Spleen (tissue), 11 donors: ENCODE data around the gene PRDM5. TPM values are rescaled to one million over a fixed set of nuclear protein-coding genes. Genes with fewer than 3 reads are reported as not detected.

Experiments used
- DNase-seq: peaks from one replicate; pipeline ENCODE4 v3.0.0-alpha.2; 2020
- H3K27ac ChIP-seq, 8 donors: fragments of 200-600 bp; sonication (generic) in 7 of 8; 1 replicate in 4 of 8; 2 replicates in 4 of 8; pipeline versions ENCODE4 v1.5.0 to v1.8.0; 2016 to 2021; ENCODE audit warnings: inconsistent platforms in 4 of 8, mild to moderate bottlenecking in 4 of 8, moderate library complexity in 1 of 8
- H3K27me3 ChIP-seq, 7 donors: fragments of 200-600 bp; sonication (generic) in 6 of 7; replicated peaks in 1 of 7; 1 replicate in 4 of 7; 2 replicates in 3 of 7; pipeline versions ENCODE4 v1.5.0 to v1.8.0; 2016 to 2021; ENCODE audit warnings: inconsistent platforms in 3 of 7, mild to moderate bottlenecking in 1 of 7
- H3K36me3 ChIP-seq, 6 donors: fragments of 200-600 bp; sonication (generic) in 5 of 6; 1 replicate in 4 of 6; 2 replicates in 2 of 6; pipeline versions ENCODE4 v1.5.0 to v1.8.0; 2016 to 2021; ENCODE audit warnings: inconsistent platforms in 2 of 6
- H3K4me1 ChIP-seq, 6 donors: fragments of 200-600 bp; sonication (generic) in 5 of 6; 1 replicate in 3 of 6; 2 replicates in 3 of 6; pipeline versions ENCODE4 v1.5.0 to v1.8.0; 2016 to 2021; ENCODE audit warnings: inconsistent platforms in 3 of 6
- H3K4me3 ChIP-seq, 8 donors: fragments of 200-600 bp; sonication (generic) in 7 of 8; 1 replicate in 4 of 8; 2 replicates in 4 of 8; pipeline versions ENCODE4 v1.5.0 to v1.8.0; 2016 to 2021; ENCODE audit warnings: inconsistent platforms in 4 of 8, mild to moderate bottlenecking in 4 of 8, moderate library complexity in 2 of 8
- H3K9me3 ChIP-seq, 8 donors: fragments of 200-600 bp; sonication (generic) in 7 of 8; 1 replicate in 4 of 8; 2 replicates in 4 of 8; pipeline versions ENCODE4 v1.5.0 to v1.8.0; 2016 to 2021; ENCODE audit warnings: inconsistent platforms in 4 of 8
- POLR2A ChIP-seq, 3 donors: fragments of 450-650 bp; IDR thresholded peaks; one replicate each; pipeline ENCODE4 v1.5.1; 2017; ENCODE audit warnings: antibody characterized with exemption in 3 of 3, mild to moderate bottlenecking in 1 of 3
- POLR2AphosphoS5 ChIP-seq, 3 donors: sonication (generic); formaldehyde crosslinking; IDR thresholded peaks; one replicate each; pipeline ENCODE4 v1.5.1; 2017; ENCODE audit warnings: antibody characterized with exemption in 3 of 3
- WGBS, 5 donors: extraction: QIAGEN DNeasy Blood & Tissue Kit in 3 of 5; methylation state at CpG; one replicate each; pipeline versions ENCODE4 v1.1.5 to v1.1.7; 2013 to 2018; 5-methylcytosine and 5-hydroxymethylcytosine counted together
- intact Hi-C: fragments of 100-400 bp; cut with DNase I; formaldehyde crosslinking; loops from one replicate; pipeline ENCODE4 v1.15.0; 2023; ENCODE audit warnings: low total_unique reads
- polyA plus RNA-seq, 3 donors: library from polyadenylated mRNA; stranded (reverse); fragments of 200-250 nt; gene quantifications; one replicate each; pipeline ENCODE4 v1.2.1, GENCODE V29; 2013
- total RNA-seq, 7 donors: library from RNA; depleted of rRNA in 3 of 7; stranded (reverse); fragments of >200 nt in 3 of 7; fragmentation: NEBNext Ultra II Directional in 4 of 7; extraction: Animal tissue kit (Norgen Biotek cat#: 25700) in 4 of 7; gene quantifications; one replicate each; pipeline versions ENCODE4 v1.1.0 to v1.2.1, GENCODE V29; 2016 to 2021
- TF ChIP-seq, protein P1 (sequence below), 11 experiments: fragments of 200-600 bp in 7 of 11; fragments of 450-650 bp in 4 of 11; sonication (generic) in 4 of 11; IDR thresholded peaks in 8 of 11; conservative IDR thresholded peaks in 3 of 11; 1 replicate in 7 of 11; 2 replicates in 4 of 11; pipeline versions ENCODE4 v1.4.0 to v1.8.0; 2016 to 2021; ENCODE audit warnings: antibody characterized with exemption in 11 of 11, inconsistent platforms in 4 of 11, mild to moderate bottlenecking in 1 of 11
- donor health status: healthy with polysubstance abuse.
- donor health status: DM: no; HTN: no; CAD: no; lungs with moderate emphysema.
- donor health status: DM: no; HTN: no; CAD: no.
- donor health status: Bipolar disorder and iron deficiency.
- donor health status: healthy.
- donor health status: DM: no; HTN: no; CAD: no.
- donor health status: DM: yes; HTN: yes; CAD: no.

The PRDM5 gene
- total and polyA plus RNA-seq, 10 donors, result 0.50 to 14.5 (median 7.6) TPM

DNA sequence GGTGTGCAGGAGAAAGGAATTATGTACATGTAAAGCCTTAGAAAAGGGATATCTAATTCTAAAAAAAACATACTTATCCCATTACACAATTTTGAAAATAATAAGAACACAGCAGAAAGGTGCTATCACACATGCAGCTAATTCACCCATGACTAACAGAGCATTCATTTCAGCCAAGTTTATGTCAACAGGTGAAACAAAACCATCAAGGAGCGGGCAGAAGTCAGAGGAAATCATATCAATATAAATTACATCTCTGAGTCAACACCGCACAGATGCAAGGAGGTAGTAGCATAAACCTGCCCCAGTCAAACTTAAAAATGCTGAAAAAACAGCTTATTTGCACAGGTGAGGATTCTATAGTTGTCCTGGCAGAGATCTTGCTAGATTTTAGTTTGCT, 197.9 kb downstream of the PRDM5 start:
- no peak for TF ChIP-seq POLR2A (IDR thresholded peaks at IDR 0.05)
- no peak for TF ChIP-seq POLR2AphosphoS5 (IDR thresholded peaks at IDR 0.05)
- TF ChIP-seq, protein P1, sequence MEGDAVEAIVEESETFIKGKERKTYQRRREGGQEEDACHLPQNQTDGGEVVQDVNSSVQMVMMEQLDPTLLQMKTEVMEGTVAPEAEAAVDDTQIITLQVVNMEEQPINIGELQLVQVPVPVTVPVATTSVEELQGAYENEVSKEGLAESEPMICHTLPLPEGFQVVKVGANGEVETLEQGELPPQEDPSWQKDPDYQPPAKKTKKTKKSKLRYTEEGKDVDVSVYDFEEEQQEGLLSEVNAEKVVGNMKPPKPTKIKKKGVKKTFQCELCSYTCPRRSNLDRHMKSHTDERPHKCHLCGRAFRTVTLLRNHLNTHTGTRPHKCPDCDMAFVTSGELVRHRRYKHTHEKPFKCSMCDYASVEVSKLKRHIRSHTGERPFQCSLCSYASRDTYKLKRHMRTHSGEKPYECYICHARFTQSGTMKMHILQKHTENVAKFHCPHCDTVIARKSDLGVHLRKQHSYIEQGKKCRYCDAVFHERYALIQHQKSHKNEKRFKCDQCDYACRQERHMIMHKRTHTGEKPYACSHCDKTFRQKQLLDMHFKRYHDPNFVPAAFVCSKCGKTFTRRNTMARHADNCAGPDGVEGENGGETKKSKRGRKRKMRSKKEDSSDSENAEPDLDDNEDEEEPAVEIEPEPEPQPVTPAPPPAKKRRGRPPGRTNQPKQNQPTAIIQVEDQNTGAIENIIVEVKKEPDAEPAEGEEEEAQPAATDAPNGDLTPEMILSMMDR (IDR thresholded peaks at IDR 0.05 in 8 of 11, conservative IDR thresholded peaks at IDR 0.05 in 3 of 11), result no peak
- intact Hi-C loops, result no loop called here
- Histone ChIP-seq H3K9me3 (no peaks in the 10 kb centered on the region), H3K4me1 (no peaks in the 10 kb centered on the region), H3K27ac (no peak overlapping the region), H3K27me3 (no peaks in the 10 kb centered on the region), H3K4me3 (no peak overlapping the region), H3K36me3 (no peaks in the 10 kb centered on the region)
- WGBS, 5 donors, result 82 to 90% (median 88%) methylated on average over 2 of the region's 2 CpGs
- DNase-seq, result no peak

DNA sequence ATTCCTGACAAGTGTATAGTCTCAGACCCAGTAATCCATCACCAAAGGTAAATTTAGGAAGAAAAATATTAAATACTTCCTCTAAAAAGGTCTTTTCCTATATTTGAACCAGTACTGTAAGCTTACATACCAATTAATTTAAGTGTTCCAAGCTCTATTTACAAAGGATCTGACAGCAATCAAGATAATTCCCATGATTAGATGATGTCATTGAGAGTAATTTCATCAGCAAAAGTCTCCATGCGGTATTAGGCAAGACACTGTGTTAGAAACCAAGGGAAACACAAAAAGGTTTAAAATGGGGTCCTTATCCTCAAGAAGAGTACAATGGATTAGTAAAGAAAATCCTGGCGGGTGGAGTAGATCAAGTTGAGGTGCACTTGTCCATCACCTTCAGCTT, 198.5 kb downstream of the PRDM5 start:
- Histone ChIP-seq H3K9me3 (no peaks in the 10 kb centered on the region), H3K4me1 (no peaks in the 10 kb centered on the region), H3K4me3 (no peak overlapping the region), H3K27ac (no peak overlapping the region), H3K36me3 (no peaks in the 10 kb centered on the region), H3K27me3 (no peaks in the 10 kb centered on the region)
- TF ChIP-seq POLR2AphosphoS5 (IDR thresholded peaks at IDR 0.05), result no peak
- TF ChIP-seq, protein P1 (IDR thresholded peaks at IDR 0.05 in 8 of 11, conservative IDR thresholded peaks at IDR 0.05 in 3 of 11), result no peak
- no peak for TF ChIP-seq POLR2A (IDR thresholded peaks at IDR 0.05)
- DNase-seq, result no peak
- 85 to 95% (median 94%) methylated on average over 2 of the region's 2 CpGs for WGBS, 5 donors
- intact Hi-C loops, result no loop called here

DNA sequence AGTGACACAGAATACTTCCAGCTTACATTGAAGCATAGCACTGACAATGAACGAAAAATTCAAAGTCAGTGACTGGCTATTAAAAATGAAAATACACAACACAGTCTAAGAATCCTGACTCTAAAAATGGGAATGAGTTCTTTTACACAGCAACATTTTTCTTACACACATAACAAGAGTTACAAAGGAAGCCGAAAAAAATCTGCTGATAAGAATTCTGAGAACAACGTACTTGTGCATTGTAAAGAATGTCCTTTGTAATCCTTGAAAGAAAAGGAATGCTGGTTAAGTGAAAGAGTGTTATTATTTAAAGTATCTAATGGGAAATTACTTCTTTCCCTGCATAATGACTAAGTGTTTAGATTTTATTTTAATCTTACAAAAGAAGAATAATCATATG, 199.4 kb downstream of the PRDM5 start:
- Histone ChIP-seq H3K9me3 (no peaks in the 10 kb centered on the region), H3K4me1 (no peaks in the 10 kb centered on the region), H3K27ac (no peak overlapping the region), H3K36me3 (no peaks in the 10 kb centered on the region), H3K4me3 (no peak overlapping the region), H3K27me3 (no peaks in the 10 kb centered on the region)
- intact Hi-C loops, result no loop called here
- no peak for TF ChIP-seq POLR2AphosphoS5 (IDR thresholded peaks at IDR 0.05)
- TF ChIP-seq, protein P1 (IDR thresholded peaks at IDR 0.05 in 8 of 11, conservative IDR thresholded peaks at IDR 0.05 in 3 of 11), result no peak
- TF ChIP-seq POLR2A (IDR thresholded peaks at IDR 0.05), result no peak
- DNase-seq, result no peak
- 75 to 83% (median 79%) methylated on average over 3 of the region's 3 CpGs for WGBS, 5 donors

DNA sequence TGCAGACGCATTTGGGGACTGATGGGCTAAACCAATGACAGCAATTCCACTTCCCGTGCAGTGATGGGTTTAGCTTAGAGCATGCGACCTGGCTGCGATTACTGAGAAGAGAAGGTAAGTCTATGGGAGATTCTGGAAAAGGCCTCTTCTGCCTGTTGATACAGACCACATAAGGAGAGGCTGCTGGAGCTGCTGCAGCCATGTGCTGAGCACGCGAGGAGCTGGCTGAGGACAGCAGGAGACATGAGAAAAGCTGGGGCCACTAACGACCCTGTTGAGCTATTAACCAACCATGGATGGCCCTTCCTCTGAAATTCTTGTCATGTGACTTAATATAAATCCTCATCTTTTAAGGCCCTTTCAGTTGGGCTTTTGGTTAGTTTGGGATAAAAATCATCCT, 199.9 kb downstream of the PRDM5 start:
- Histone ChIP-seq H3K36me3 (no peaks in the 10 kb centered on the region), H3K27me3 (no peaks in the 10 kb centered on the region), H3K9me3 (no peaks in the 10 kb centered on the region), H3K4me3 (no peak overlapping the region), H3K4me1 (no peaks in the 10 kb centered on the region), H3K27ac (no peak overlapping the region)
- TF ChIP-seq POLR2A (IDR thresholded peaks at IDR 0.05) (no peak), POLR2AphosphoS5 (IDR thresholded peaks at IDR 0.05) (no peak)
- TF ChIP-seq, protein P1 (IDR thresholded peaks at IDR 0.05 in 8 of 11, conservative IDR thresholded peaks at IDR 0.05 in 3 of 11), result no peak
- WGBS, 5 donors, result 91 to 98% (median 96%) methylated on average over 7 of the region's 7 CpGs
- intact Hi-C loops, result no loop called here
- no peak for DNase-seq
